SK-N-SH (cell line): ENCODE data around the gene MTRF1.

Experiments used
- FOXJ3 ChIP-seq: sonication (generic); formaldehyde crosslinking; IDR thresholded peaks from 2 replicates; pipeline ENCODE4 v1.5.1; 2020; ENCODE audit warnings: mild to moderate bottlenecking, missing genetic modification reagents
- POLR2AphosphoS5 ChIP-seq: IDR thresholded peaks from 2 replicates; pipeline ENCODE4 v1.6.1; 2012; ENCODE audit warnings: low read depth, low read length
- TF ChIP-seq, protein P1 (sequence below): fragments of 200-600 bp; sonication (generic); IDR thresholded peaks from 2 replicates; pipeline ENCODE4 v1.6.1; 2017; ENCODE audit warnings: antibody characterized with exemption, mild to moderate bottlenecking, moderate library complexity

DNA sequence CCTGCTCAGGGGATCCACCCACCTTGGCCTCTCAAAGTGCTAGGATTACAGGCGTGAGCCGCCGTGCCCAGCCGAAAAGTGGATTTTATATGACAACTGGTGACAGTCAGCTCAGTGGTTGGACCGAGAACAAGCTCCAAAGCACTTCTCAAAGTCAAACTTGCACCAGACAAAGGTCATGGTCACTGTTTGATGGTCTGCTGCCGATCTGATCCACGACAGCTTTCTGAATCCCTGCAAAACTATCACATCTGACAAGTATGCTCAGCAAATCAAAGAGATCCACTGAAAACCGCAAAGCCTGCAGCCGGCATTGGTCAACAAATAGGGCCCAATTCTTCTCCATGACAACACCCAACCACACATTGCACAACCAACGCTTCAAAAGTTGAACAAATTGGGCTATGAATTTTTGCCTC lies 26.1 kb upstream of the MTRF1 start:
- TF ChIP-seq FOXJ3 (no peak), POLR2AphosphoS5 (no peak)
- TF ChIP-seq, protein P1, sequence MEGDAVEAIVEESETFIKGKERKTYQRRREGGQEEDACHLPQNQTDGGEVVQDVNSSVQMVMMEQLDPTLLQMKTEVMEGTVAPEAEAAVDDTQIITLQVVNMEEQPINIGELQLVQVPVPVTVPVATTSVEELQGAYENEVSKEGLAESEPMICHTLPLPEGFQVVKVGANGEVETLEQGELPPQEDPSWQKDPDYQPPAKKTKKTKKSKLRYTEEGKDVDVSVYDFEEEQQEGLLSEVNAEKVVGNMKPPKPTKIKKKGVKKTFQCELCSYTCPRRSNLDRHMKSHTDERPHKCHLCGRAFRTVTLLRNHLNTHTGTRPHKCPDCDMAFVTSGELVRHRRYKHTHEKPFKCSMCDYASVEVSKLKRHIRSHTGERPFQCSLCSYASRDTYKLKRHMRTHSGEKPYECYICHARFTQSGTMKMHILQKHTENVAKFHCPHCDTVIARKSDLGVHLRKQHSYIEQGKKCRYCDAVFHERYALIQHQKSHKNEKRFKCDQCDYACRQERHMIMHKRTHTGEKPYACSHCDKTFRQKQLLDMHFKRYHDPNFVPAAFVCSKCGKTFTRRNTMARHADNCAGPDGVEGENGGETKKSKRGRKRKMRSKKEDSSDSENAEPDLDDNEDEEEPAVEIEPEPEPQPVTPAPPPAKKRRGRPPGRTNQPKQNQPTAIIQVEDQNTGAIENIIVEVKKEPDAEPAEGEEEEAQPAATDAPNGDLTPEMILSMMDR = no peak
